Fibroblast of pulmonary artery (primary cell): ENCODE results near the gene RPIA.
"Not testable (repeated sequence)": the region's sequence is repeated elsewhere in the genome, so short reads cannot be mapped to it uniquely, and the experiment has no call there.

Source experiments
- DNase-seq: peaks from one replicate; pipeline ENCODE4 v3.0.0-alpha.2; 2010; ENCODE audit warnings: low read depth
- H3K4me3 ChIP-seq: replicated peaks from 2 replicates; pipeline ENCODE4 v1.5.1; 2011; ENCODE audit warnings: low read depth, mild to moderate bottlenecking, control low read depth, low read length, moderate library complexity
- TF ChIP-seq, protein P1 (sequence below): IDR thresholded peaks from 2 replicates; pipeline ENCODE4 v1.5.1; 2011; ENCODE audit warnings: mild to moderate bottlenecking, control low read depth, low read length, inconsistent platforms; ENCODE audit errors: missing control alignments

Gene RPIA

DNA sequence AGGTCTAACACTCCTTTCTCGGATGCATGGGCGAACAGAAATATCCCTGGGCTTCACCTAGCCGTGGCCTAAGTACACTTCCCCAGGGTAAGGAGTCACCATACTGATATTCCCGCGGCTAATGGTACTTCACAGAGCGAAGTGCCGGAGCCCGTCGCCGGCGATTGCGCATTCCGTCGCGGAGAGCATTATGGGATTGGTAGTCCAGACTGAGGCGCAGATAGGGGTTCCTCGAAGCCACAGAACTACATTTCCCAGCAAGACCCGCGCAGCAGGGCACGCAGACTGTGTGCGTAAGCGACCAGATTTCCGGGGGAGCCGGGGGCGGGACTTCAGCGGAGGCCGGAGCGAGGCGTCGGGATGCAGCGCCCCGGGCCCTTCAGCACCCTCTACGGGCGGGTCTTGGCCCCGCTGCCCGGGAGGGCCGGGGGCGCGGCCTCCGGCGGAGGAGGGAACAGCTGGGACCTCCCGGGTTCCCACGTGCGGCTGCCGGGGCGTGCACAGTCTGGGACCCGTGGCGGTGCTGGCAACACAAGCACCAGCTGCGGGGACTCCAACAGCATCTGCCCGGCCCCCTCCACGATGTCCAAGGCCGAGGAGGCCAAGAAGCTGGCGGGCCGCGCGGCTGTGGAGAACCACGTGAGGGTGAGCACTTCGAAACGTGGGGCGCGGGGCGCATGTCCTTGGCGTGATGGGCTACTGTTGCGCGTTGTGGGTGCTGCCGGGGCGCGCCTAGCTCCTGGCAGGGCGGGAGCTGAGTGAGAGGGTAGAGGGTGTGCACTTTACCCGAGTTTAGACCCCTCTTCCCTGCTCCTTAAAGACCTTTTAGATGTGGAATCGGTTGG lies at the start of gene RPIA:
TSS of gene RPIA (plus strand) at position 335 of the 845 bp plus-strand sequence. CDS start at position 361, 26 bp downstream.
- H3K4me3 ChIP-seq: peak within 1 kb of the TSS; percentile 75
- peak; percentile 99 for DNase-seq
- TF ChIP-seq, protein P1, sequence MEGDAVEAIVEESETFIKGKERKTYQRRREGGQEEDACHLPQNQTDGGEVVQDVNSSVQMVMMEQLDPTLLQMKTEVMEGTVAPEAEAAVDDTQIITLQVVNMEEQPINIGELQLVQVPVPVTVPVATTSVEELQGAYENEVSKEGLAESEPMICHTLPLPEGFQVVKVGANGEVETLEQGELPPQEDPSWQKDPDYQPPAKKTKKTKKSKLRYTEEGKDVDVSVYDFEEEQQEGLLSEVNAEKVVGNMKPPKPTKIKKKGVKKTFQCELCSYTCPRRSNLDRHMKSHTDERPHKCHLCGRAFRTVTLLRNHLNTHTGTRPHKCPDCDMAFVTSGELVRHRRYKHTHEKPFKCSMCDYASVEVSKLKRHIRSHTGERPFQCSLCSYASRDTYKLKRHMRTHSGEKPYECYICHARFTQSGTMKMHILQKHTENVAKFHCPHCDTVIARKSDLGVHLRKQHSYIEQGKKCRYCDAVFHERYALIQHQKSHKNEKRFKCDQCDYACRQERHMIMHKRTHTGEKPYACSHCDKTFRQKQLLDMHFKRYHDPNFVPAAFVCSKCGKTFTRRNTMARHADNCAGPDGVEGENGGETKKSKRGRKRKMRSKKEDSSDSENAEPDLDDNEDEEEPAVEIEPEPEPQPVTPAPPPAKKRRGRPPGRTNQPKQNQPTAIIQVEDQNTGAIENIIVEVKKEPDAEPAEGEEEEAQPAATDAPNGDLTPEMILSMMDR: peak; percentile 37

DNA sequence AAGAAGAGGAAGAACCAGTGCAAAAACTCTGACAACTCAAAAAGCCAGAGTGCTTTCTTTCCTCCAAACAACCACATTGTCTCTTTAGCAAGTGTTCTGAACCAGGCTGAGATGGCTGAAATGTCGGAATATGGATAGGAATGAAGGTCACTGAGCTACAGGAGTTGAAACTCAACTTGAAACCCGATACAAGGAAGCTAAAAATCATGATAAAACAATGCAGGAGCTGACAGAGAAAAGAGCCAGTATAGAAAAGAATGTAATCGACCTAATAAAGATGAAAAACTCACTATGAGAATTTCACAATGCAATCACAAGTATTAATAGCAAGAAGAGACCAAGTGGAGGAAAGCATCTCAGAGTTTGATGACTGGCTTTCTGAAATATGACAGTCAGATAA lies 49.2 kb upstream of the RPIA start:
- H3K4me3 ChIP-seq: no peak overlapping the region
- no peak for DNase-seq
- TF ChIP-seq, protein P1: no peak

DNA sequence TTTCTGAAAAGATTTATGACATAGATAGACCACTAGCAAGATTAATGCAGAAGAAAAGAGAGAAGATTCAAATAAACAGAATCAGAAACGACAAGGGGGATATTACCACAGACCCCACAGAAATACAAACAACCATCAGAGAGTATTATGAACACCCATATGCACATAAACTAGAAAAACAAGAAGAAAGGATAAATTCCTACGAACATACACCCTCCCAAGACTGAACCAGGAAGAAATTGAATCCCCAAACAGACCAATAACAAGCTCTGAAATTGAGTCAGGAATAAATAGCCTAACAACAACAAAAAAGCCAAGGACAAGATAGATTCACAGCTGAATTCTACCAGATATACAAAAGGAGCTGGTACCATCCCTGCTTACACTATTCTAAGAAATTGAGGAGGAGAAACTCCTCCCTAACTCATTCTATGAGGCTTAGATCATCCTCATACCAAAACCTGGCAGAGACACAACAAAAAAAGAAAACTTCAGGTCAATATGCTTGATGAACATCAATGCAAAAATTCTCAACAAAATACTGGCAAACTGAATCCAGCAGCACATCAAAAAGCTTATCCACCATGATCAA lies 46.1 kb upstream of the RPIA start:
- not testable (repeated sequence) for DNase-seq, H3K4me3 ChIP-seq

DNA sequence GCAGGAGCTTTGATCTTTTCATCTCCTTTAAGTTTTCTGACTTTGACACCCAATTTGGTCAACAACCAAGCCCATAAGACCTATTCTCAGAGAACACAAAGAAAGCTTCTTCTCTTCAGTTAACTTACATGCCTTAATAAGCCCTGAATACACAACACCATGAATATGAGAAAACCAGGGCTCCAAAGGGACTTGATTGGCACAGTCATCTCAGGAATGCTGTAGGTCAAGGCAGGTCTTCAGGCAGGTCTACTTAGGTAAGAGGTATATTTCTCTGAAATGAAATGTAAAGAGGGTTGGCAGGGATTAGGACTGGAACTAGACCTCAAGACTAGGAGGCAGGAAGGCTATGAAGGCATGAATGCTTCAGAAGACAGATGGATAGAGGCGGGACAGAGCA lies 39.8 kb upstream of the RPIA start:
- H3K4me3 ChIP-seq: no peak overlapping the region
- TF ChIP-seq, protein P1: no peak
- DNase-seq: no peak

DNA sequence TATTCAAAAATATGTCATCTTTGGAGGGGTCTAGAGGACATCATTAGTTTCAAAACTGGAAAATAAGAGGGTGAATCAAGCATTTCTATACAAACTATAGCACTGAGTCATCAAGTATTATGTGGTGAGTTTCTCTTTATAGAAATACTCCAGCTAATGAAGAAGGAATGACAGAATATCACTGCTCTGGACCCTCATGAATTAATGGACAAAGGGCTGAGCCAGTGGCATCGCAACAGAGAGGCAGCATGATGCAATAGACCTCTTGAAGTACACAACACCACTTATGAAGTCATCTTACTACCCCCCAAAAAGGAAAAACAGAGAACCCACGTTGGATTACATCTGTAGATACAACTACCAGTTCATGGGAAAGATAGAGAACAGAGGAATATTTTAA lies 36.8 kb upstream of the RPIA start:
- TF ChIP-seq, protein P1: no peak
- DNase-seq: peak; percentile 43
- no peak overlapping the region for H3K4me3 ChIP-seq

DNA sequence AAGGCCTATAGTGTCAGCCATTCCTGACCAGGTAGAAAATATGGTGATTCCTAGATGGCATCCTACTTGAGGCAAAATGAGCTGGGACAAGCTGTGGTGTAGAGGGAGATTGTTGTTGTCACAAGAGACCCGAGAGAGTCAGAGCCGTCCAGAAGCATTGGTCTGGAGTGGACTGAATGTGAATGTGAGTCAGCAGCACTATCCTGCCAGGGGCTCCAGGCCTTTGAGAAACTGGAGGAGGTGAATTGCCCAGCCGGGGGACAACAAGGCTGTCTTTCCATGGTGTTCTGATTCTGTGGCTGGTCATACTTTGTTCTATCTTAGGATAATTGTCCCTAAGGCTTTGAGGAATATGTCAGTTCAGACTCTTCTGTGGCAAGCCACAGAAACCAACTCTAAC lies 34.8 kb upstream of the RPIA start:
- DNase-seq: peak; percentile 37

DNA sequence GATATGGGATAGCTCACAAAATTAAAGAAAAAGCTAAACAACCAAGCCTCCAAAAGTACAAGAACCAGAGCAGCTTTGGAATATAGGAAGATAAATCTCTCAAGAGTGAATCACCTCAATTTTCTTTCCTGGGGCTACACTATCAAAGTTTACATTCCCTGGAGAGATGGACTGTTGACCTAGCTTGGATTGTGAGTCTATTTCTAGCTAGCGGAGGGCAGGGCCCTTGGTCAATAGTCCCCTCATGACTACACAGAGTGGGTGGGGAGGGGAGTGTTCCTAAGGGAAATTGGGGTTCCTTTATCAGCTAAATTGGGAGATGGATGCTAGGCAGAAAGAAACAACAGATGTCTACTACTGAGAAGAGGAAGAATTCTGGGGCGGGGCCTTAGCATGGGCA lies 34.3 kb upstream of the RPIA start:
- TF ChIP-seq, protein P1: no peak
- no peak for DNase-seq
- H3K4me3 ChIP-seq: no peak overlapping the region

More for the DNA sequence above, 34.8 kb upstream of the RPIA start:
- TF ChIP-seq, protein P1: no peak
- no peak overlapping the region for H3K4me3 ChIP-seq
